A549 (cell line): ENCODE measurements around the gene SPINT1.

Source experiments
- CBX8 ChIP-seq: fragments of 200-600 bp; sonication (generic); IDR thresholded peaks from 2 replicates; pipeline ENCODE4 v1.6.1; 2016
- HDAC2 ChIP-seq: fragments of 200-600 bp; sonication (generic); IDR thresholded peaks from 2 replicates; pipeline ENCODE4 v1.6.1; 2016
- KDM5A ChIP-seq: fragments of 200-600 bp; sonication (generic); IDR thresholded peaks from 2 replicates; pipeline ENCODE4 v1.6.1; 2016; ENCODE audit warnings: antibody characterized with exemption, mild to moderate bottlenecking
- MAX ChIP-seq: IDR thresholded peaks from 2 replicates; pipeline ENCODE4 v1.6.1; 2012
- POLR2A ChIP-seq: IDR thresholded peaks from 2 replicates; pipeline ENCODE4 v1.6.1; 2012; ENCODE audit warnings: mild to moderate bottlenecking, low read length
- RAD21 ChIP-seq, 2 experiments: fragments of >200 bp in 1 of 2; sonication (Bioruptor Twin) in 1 of 2; formaldehyde crosslinking in 1 of 2; IDR thresholded peaks in 1 of 2; conservative IDR thresholded peaks in 1 of 2; 2 replicates in 1 of 2; 3 replicates in 1 of 2; pipeline ENCODE4 v1.6.1; 2012 to 2018; ENCODE audit warnings: inconsistent platforms in 1 of 2
- RARB ChIP-seq: fragments of 250-450 bp; sonication (Bioruptor Pico); IDR thresholded peaks from 2 replicates; pipeline ENCODE4 v1.8.0; 2021; ENCODE audit warnings: mild to moderate bottlenecking, moderate library complexity
- TF ChIP-seq, protein P1 (sequence below): fragments of >200 bp; sonication (Bioruptor Twin); formaldehyde crosslinking; IDR thresholded peaks from 3 replicates; pipeline ENCODE4 v1.5.1; 2016

- TF ChIP-seq MAX (no peak), HDAC2 (no peak), POLR2A (no peak), RAD21 (conservative IDR thresholded peaks at IDR 0.05 in 1 of 2, IDR thresholded peaks at IDR 0.05 in 1 of 2) (no peak), RARB (CRISPR knock-in tag) (no peak), CBX8 (no peak), KDM5A (no peak)
- TF ChIP-seq, protein P1, sequence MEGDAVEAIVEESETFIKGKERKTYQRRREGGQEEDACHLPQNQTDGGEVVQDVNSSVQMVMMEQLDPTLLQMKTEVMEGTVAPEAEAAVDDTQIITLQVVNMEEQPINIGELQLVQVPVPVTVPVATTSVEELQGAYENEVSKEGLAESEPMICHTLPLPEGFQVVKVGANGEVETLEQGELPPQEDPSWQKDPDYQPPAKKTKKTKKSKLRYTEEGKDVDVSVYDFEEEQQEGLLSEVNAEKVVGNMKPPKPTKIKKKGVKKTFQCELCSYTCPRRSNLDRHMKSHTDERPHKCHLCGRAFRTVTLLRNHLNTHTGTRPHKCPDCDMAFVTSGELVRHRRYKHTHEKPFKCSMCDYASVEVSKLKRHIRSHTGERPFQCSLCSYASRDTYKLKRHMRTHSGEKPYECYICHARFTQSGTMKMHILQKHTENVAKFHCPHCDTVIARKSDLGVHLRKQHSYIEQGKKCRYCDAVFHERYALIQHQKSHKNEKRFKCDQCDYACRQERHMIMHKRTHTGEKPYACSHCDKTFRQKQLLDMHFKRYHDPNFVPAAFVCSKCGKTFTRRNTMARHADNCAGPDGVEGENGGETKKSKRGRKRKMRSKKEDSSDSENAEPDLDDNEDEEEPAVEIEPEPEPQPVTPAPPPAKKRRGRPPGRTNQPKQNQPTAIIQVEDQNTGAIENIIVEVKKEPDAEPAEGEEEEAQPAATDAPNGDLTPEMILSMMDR, result no peak
These were observed 5.1 kb upstream of the SPINT1 start for GRCh38 chr15:40838756-40839155.
